ENCODE measurements around the gene RNFT2.

DNA sequence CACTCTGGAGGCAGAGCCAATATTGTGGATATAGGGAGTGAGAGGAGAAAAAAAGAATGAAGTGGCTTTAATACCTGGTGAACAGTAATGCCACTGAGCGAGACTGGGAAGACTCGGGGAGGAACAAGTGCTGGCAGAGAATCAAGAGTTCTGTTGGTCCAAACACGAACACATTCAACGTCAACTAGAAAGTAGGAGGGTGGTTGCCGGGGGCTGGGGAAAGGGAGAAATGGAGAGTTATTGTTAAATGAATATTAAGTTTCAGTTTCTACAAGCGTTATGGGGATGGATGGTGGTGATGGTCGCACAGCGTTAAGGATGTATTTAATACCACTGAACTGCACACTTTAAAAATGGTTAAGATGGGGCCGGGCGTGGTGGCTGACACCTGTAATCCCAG lies 3.0 kb upstream of the RNFT2 start:
- TF ChIP-seq, protein P1, sequence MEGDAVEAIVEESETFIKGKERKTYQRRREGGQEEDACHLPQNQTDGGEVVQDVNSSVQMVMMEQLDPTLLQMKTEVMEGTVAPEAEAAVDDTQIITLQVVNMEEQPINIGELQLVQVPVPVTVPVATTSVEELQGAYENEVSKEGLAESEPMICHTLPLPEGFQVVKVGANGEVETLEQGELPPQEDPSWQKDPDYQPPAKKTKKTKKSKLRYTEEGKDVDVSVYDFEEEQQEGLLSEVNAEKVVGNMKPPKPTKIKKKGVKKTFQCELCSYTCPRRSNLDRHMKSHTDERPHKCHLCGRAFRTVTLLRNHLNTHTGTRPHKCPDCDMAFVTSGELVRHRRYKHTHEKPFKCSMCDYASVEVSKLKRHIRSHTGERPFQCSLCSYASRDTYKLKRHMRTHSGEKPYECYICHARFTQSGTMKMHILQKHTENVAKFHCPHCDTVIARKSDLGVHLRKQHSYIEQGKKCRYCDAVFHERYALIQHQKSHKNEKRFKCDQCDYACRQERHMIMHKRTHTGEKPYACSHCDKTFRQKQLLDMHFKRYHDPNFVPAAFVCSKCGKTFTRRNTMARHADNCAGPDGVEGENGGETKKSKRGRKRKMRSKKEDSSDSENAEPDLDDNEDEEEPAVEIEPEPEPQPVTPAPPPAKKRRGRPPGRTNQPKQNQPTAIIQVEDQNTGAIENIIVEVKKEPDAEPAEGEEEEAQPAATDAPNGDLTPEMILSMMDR (IDR thresholded peaks at IDR 0.05; ENCODE audit: low read depth, low read length, poor library complexity, severe bottlenecking) = no peak
- TF ChIP-seq EZH2phosphoT487 (IDR thresholded peaks at IDR 0.05; ENCODE audit: borderline replicate concordance, low read length) = no peak

All from DOHH2 (cell line).